HG02970 (cell line): ENCODE data around the gene PIK3R1.
"Not testable (repeated sequence)": the region's sequence is repeated elsewhere in the genome, so short reads cannot be mapped to it uniquely, and the experiment has no call there.

Source experiments
- ATAC-seq: cut with Tn5 transposase; IDR thresholded peaks from one replicate; pipeline ENCODE4 v1.9.1; 2021; ENCODE audit warnings: mild to moderate bottlenecking, moderate library complexity, moderate number of reproducible peaks; ENCODE audit not compliant: unreplicated experiment, low FRiP score

PIK3R1 gene

GRCh38 chr5:68225188-68225910 lies 9.8 kb downstream of the PIK3R1 start:
- no peak for ATAC-seq

- ATAC-seq: no peak
Measured at GRCh38 chr5:68225911-68226545, 10.5 kb downstream of the PIK3R1 start.

GRCh38 chr5:68226546-68227073 lies 11.1 kb downstream of the PIK3R1 start:
- no peak for ATAC-seq

GRCh38 chr5:68227532-68228160 lies 12.1 kb downstream of the PIK3R1 start:
- no peak for ATAC-seq

- no peak for ATAC-seq
Measured at GRCh38 chr5:68229416-68229815, 13.9 kb downstream of the PIK3R1 start.

- no peak for ATAC-seq
Measured at GRCh38 chr5:68230285-68230684, 14.7 kb downstream of the PIK3R1 start.

- no peak for ATAC-seq
Measured at GRCh38 chr5:68231414-68232076, 16.0 kb downstream of the PIK3R1 start.

- ATAC-seq: no peak
Measured at GRCh38 chr5:68232277-68232676, 16.7 kb downstream of the PIK3R1 start.

- ATAC-seq: no peak
Measured at GRCh38 chr5:68233075-68233474, 17.5 kb downstream of the PIK3R1 start.

- not testable (repeated sequence) for ATAC-seq
Measured at GRCh38 chr5:68235229-68235628, 19.7 kb downstream of the PIK3R1 start.

- no peak for ATAC-seq
Measured at GRCh38 chr5:68237715-68238114, 22.2 kb downstream of the PIK3R1 start.

- peak; percentile 88 for ATAC-seq
Measured at GRCh38 chr5:68239487-68239886, 23.9 kb downstream of the PIK3R1 start.

- no peak for ATAC-seq
Measured at GRCh38 chr5:68240202-68240601, 24.6 kb downstream of the PIK3R1 start.

- no peak for ATAC-seq
Measured at GRCh38 chr5:68240771-68241170, 25.2 kb downstream of the PIK3R1 start.

GRCh38 chr5:68242743-68243142 lies 27.2 kb downstream of the PIK3R1 start:
- ATAC-seq: no peak

GRCh38 chr5:68243251-68243650 lies 27.7 kb downstream of the PIK3R1 start:
- no peak for ATAC-seq

- no peak for ATAC-seq
Measured at GRCh38 chr5:68243681-68244080, 28.1 kb downstream of the PIK3R1 start.

- no peak for ATAC-seq
Measured at GRCh38 chr5:68245319-68245718, 29.8 kb downstream of the PIK3R1 start.

- no peak for ATAC-seq
Measured at GRCh38 chr5:68246802-68247201, 31.2 kb downstream of the PIK3R1 start.

- no peak for ATAC-seq
Measured at GRCh38 chr5:68247627-68248026, 32.1 kb downstream of the PIK3R1 start.

GRCh38 chr5:68248896-68249295 lies 33.3 kb downstream of the PIK3R1 start:
- ATAC-seq: no peak
